ENCODE results near the gene PTGR2.
"Not testable (repeated sequence)": the region's sequence is repeated elsewhere in the genome, so short reads cannot be mapped to it uniquely, and the experiment has no call there.

The PTGR2 gene

GRCh38 chr14:73887318-73887616 lies 35.6 kb downstream of the PTGR2 start:
- DNase-seq (ENCODE audit: low read depth): no peak

- DNase-seq (ENCODE audit: low read depth): no peak
Observed at GRCh38 chr14:73887694-73888459, 36.2 kb downstream of the PTGR2 start.

GRCh38 chr14:73888460-73888725 lies 36.8 kb downstream of the PTGR2 start:
- no peak for DNase-seq (ENCODE audit: low read depth)

- DNase-seq (ENCODE audit: low read depth): no peak
Observed at GRCh38 chr14:73888971-73889370, 37.3 kb downstream of the PTGR2 start.

GRCh38 chr14:73889376-73889775 lies 37.7 kb downstream of the PTGR2 start:
- no peak for DNase-seq (ENCODE audit: low read depth)

- DNase-seq (ENCODE audit: low read depth): not testable (repeated sequence)
Observed at GRCh38 chr14:73894180-73894687, 42.6 kb downstream of the PTGR2 start.

GRCh38 chr14:73895939-73896338 lies 44.3 kb downstream of the PTGR2 start:
- DNase-seq (ENCODE audit: low read depth): no peak

- DNase-seq (ENCODE audit: low read depth): no peak
Observed at GRCh38 chr14:73896521-73896920, 44.9 kb downstream of the PTGR2 start.

GRCh38 chr14:73903028-73903427 lies 51.4 kb downstream of the PTGR2 start:
- DNase-seq (ENCODE audit: low read depth): no peak

- DNase-seq (ENCODE audit: low read depth): no peak
Observed at GRCh38 chr14:73909681-73910080, 58.0 kb downstream of the PTGR2 start.

- DNase-seq (ENCODE audit: low read depth): no peak
Observed at GRCh38 chr14:73913256-73913655, 61.6 kb downstream of the PTGR2 start.

GRCh38 chr14:73916324-73916723 lies 64.7 kb downstream of the PTGR2 start:
- DNase-seq (ENCODE audit: low read depth): no peak

GRCh38 chr14:73919457-73919856 lies 67.8 kb downstream of the PTGR2 start:
- not testable (repeated sequence) for DNase-seq (ENCODE audit: low read depth)

- no peak for DNase-seq (ENCODE audit: low read depth)
Observed at GRCh38 chr14:73924337-73924736, 72.7 kb downstream of the PTGR2 start.

All from stimulated activated CD8-positive, alpha-beta memory T cell treated with anti-CD3 and anti-CD28 coated beads, Interleukin-7, amount 100 ng/mL, for 24 hours (primary cell).